ENCODE data around the gene TBKBP1.

The TBKBP1 gene

GRCh38 chr17:47693731-47694580 is at the start of gene TBKBP1:
TSS of gene TBKBP1 (plus strand) at chr17:47694161. CDS start at chr17:47696113, 1,952 bp downstream.
- peak; percentile 70 for DNase-seq

- no peak for DNase-seq
These were observed 49.6 kb upstream of the TBKBP1 start for GRCh38 chr17:47644324-47644723.

GRCh38 chr17:47649153-47649971 is 44.6 kb upstream of the TBKBP1 start, which contains the start of gene KPNB1:
TSS of gene KPNB1 (plus strand) at chr17:47649919. CDS start at chr17:47650245, 326 bp downstream.
- peak; percentile 99 for DNase-seq

- no peak for DNase-seq
These were observed 43.9 kb upstream of the TBKBP1 start for GRCh38 chr17:47649972-47650524.

- DNase-seq, result peak; percentile 98
These were observed 43.1 kb upstream of the TBKBP1 start for GRCh38 chr17:47650525-47651522.

- DNase-seq, result no peak
These were observed 42.3 kb upstream of the TBKBP1 start for GRCh38 chr17:47651704-47652103.

- DNase-seq, result no peak
These were observed 41.4 kb upstream of the TBKBP1 start for GRCh38 chr17:47652570-47652969.

- DNase-seq, result no peak
These were observed 40.5 kb upstream of the TBKBP1 start for GRCh38 chr17:47653442-47653841.

GRCh38 chr17:47654991-47655390 is 39.0 kb upstream of the TBKBP1 start:
- no peak for DNase-seq

- DNase-seq, result no peak
These were observed 33.9 kb upstream of the TBKBP1 start for GRCh38 chr17:47660064-47660492.

- peak; percentile 66 for DNase-seq
These were observed 29.9 kb upstream of the TBKBP1 start for GRCh38 chr17:47663912-47664623.

GRCh38 chr17:47664624-47664941 is 29.4 kb upstream of the TBKBP1 start:
- DNase-seq, result no peak

GRCh38 chr17:47665655-47666054 is 28.3 kb upstream of the TBKBP1 start:
- no peak for DNase-seq

- no peak for DNase-seq
These were observed 24.9 kb upstream of the TBKBP1 start for GRCh38 chr17:47669081-47669480.

GRCh38 chr17:47670064-47670463 is 23.9 kb upstream of the TBKBP1 start:
- DNase-seq, result no peak

- no peak for DNase-seq
These were observed 19.5 kb upstream of the TBKBP1 start for GRCh38 chr17:47674499-47674898.

- DNase-seq, result no peak
These were observed 18.4 kb upstream of the TBKBP1 start for GRCh38 chr17:47675380-47676198.

- no peak for DNase-seq
These were observed 17.8 kb upstream of the TBKBP1 start for GRCh38 chr17:47676199-47676472.

GRCh38 chr17:47676510-47677165 is 17.3 kb upstream of the TBKBP1 start:
- no peak for DNase-seq

- DNase-seq, result no peak
These were observed 15.8 kb upstream of the TBKBP1 start for GRCh38 chr17:47678196-47678595.
